AG04449 (cell line): ENCODE measurements around the gene TMEM101.
"Not testable (repeated sequence)": the region's sequence is repeated elsewhere in the genome, so short reads cannot be mapped to it uniquely, and the experiment has no call there.

Source experiments
- CTCF ChIA-PET: fragments of 350-600 bp; formaldehyde crosslinking; extraction: SDS; loops from one replicate; lab custom pipeline; 2021; ENCODE audit warnings: antibody characterized with exemption; lab: Yijun Ruan, JAX
- POLR2A ChIA-PET: fragments of 400-600, 350-600 bp; formaldehyde crosslinking; extraction: SDS; loops from one replicate; lab custom pipeline; 2020; ENCODE audit warnings: antibody characterized with exemption, inconsistent platforms; lab: Yijun Ruan, JAX
- DNase-seq: peaks from one replicate; pipeline ENCODE4 v3.0.0-alpha.2; 2010; ENCODE audit warnings: low read depth, low spot score
- H3K4me3 ChIP-seq: 2 replicates; pipeline ENCODE4 v1.5.1; 2011; ENCODE audit warnings: low read depth, mild to moderate bottlenecking, control low read depth, low read length
- CTCF ChIP-seq: IDR thresholded peaks from one replicate; pipeline ENCODE4 v1.5.1; 2011; ENCODE audit warnings: mild to moderate bottlenecking, moderate library complexity, low read length, control low read depth, inconsistent platforms; ENCODE audit not compliant: insufficient read depth; ENCODE audit errors: missing control alignments

TMEM101 gene

DNA sequence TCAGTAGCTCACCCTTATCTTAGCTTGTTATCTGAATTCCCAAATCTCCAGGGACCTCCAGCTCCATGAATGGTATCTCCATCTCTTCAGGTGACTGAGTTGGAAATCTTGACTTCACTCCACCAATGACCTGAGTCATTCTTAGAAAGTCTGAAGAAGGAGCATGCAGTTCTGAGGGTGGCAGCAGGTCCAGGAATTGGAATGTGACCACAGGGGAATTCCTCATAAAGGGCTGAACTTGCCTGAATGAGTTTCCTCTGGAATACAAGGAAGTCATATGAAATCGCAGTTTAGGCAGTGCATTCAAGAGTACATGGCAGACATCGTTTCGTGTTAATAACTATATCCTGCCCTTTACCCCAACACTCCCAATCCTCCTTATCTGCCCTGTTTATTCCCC is 48.5 kb downstream of the TMEM101 start:
- TF ChIP-seq CTCF: no peak
- ChIA-PET CTCF (interaction anchor here (4.1 kb wide), 1 partner anchor 23 kb away, joined by 35 read pairs; the partner anchor contains the start of gene PPY), POLR2A (no interaction called here)
- H3K4me3 ChIP-seq: no peak overlapping the region
- DNase-seq: no peak

DNA sequence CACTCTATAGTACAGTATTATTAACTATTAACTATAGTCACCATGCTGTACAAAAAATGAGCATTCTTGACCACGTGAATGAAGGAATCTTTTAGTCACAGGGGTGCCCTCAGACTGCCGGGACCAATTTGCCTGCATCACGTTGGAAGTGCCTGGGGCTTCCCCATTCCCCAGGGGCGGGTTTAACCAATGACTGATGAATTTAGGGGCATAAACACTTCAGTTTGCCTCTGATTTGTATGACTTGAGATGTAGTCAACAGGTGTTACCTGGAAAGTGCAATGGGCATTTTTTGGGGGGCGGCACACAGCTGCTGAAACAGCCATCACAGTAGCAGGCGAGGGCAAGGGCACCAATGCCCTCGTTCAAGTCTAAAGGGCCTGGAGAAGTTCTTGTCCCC is 52.3 kb downstream of the TMEM101 start:
- H3K4me3 ChIP-seq: no peak overlapping the region
- TF ChIP-seq CTCF: no peak
- POLR2A ChIA-PET: no interaction called here
- CTCF ChIA-PET: interaction anchor here (2.7 to 4.1 kb wide), 2 partner anchors 19 to 32 kb away, joined by 15 to 35 read pairs; partner anchors contain the start of gene PPY
- no peak for DNase-seq

DNA sequence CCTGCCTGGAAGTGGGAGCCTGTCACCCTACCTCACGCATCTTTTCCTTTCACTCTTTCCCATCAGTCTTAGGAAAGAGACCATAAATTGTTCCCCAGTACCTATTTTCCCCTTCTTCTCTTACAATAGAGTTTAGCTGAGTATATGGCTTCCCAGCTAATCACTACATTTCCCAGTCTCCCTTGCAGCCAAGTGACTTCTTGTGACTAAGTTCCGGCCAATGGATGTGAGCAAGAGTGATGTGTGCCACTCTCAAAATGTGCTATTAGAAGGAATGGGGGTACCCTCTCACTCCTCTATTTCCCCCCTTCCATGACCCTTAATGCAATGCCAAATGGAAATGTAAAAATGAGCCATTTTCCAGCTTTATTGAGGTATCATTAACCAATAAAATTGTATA is 52.8 kb downstream of the TMEM101 start:
- no peak overlapping the region for H3K4me3 ChIP-seq
- ChIA-PET CTCF (interaction anchor here (1.1 to 2.7 kb wide), 3 partner anchors 10 to 33 kb away, joined by 3 to 15 read pairs (median 10); no protein-coding TSS in a partner anchor), POLR2A (interaction anchor here (0.6 kb wide), 1 partner anchor 208 kb away, joined by 3 read pairs; no protein-coding TSS in a partner anchor)
- TF ChIP-seq CTCF: no peak
- DNase-seq: no peak

- ChIA-PET POLR2A (interaction anchor here (0.6 kb wide), 2 partner anchors 54 to 208 kb away, joined by 3 read pairs; partner anchors contain the start of gene MPP2), CTCF (interaction anchor here (1.1 to 1.5 kb wide), 2 partner anchors 11 to 17 kb away, joined by 3 to 10 read pairs; no protein-coding TSS in a partner anchor)
- not testable (repeated sequence) for H3K4me3 ChIP-seq, DNase-seq
These were observed 53.5 kb downstream of the TMEM101 start for GRCh38 chr17:43961292-43961691.
